GM12878 (cell line): Measurements from ENCODE around the gene PACS1.

Experiments
- DPF2 ChIP-seq: fragments of 450-650 bp; IDR thresholded peaks from 2 replicates; pipeline ENCODE4 v1.6.1; 2017; ENCODE audit warnings: mild to moderate bottlenecking
- EP300 ChIP-seq, 2 experiments: fragments of 150-350 bp in 1 of 2; IDR thresholded peaks; 2 replicates each; pipeline ENCODE4 v1.6.1; 2011 to 2012; ENCODE audit warnings: low read depth in 2 of 2, low read length in 2 of 2, borderline replicate concordance in 1 of 2, improper control_type of control experiment in 1 of 2, inconsistent platforms in 1 of 2; ENCODE audit not compliant: control insufficient read depth in 1 of 2
- MEF2A ChIP-seq: IDR thresholded peaks from 2 replicates; pipeline ENCODE4 v1.6.1; 2011; ENCODE audit warnings: low read depth, mild to moderate bottlenecking, low read length, moderate library complexity; ENCODE audit not compliant: insufficient read depth
- MXI1 ChIP-seq: fragments of 150-350 bp; IDR thresholded peaks from 2 replicates; pipeline ENCODE4 v1.6.1; 2011; ENCODE audit warnings: low read depth, mild to moderate bottlenecking, inconsistent platforms, low read length, improper control_type of control experiment
- NFIC ChIP-seq: IDR thresholded peaks from 2 replicates; pipeline ENCODE4 v1.6.1; 2012; ENCODE audit warnings: low read depth, mild to moderate bottlenecking, inconsistent platforms, low read length, moderate library complexity
- NR2C2 ChIP-seq: IDR thresholded peaks from 2 replicates; pipeline ENCODE4 v1.6.1; 2011; ENCODE audit warnings: borderline replicate concordance, low read depth; ENCODE audit not compliant: control insufficient read depth, insufficient read length
- POLR2A ChIP-seq: IDR thresholded peaks from 2 replicates; pipeline ENCODE4 v1.6.1; 2011; ENCODE audit warnings: low read depth, mild to moderate bottlenecking, low read length
- RAD51 ChIP-seq: fragments of 450-650 bp; IDR thresholded peaks from 2 replicates; pipeline ENCODE4 v1.6.1; 2016; ENCODE audit warnings: moderate library complexity, mild to moderate bottlenecking, inconsistent platforms
- YY1 ChIP-seq: IDR thresholded peaks from 2 replicates; pipeline ENCODE4 v1.6.1; 2011; ENCODE audit warnings: low read depth, mild to moderate bottlenecking, low read length
- ZNF274 ChIP-seq: IDR thresholded peaks from one replicate; pipeline ENCODE4 v1.8.0; 2011; ENCODE audit not compliant: insufficient read length, insufficient read depth
- TF ChIP-seq, protein P1 (sequence below): IDR thresholded peaks from 2 replicates; pipeline ENCODE4 v1.6.1; 2012; ENCODE audit warnings: improper control_type of control experiment, low read depth, low read length; ENCODE audit not compliant: insufficient replicate concordance
- TF ChIP-seq, protein P2 (sequence below), 3 experiments: IDR thresholded peaks in 2 of 3; conservative IDR thresholded peaks in 1 of 3; 2 replicates each; pipeline ENCODE4 v1.5.1; 2011; ENCODE audit warnings: low read depth in 3 of 3, low read length in 3 of 3, mild to moderate bottlenecking in 3 of 3, control low read depth in 2 of 3, moderate library complexity in 2 of 3, inconsistent platforms in 1 of 3, mixed read lengths in 1 of 3; ENCODE audit not compliant: control insufficient read depth in 2 of 3, insufficient read depth in 1 of 3; ENCODE audit errors: extremely low read depth in 1 of 3

DNA sequence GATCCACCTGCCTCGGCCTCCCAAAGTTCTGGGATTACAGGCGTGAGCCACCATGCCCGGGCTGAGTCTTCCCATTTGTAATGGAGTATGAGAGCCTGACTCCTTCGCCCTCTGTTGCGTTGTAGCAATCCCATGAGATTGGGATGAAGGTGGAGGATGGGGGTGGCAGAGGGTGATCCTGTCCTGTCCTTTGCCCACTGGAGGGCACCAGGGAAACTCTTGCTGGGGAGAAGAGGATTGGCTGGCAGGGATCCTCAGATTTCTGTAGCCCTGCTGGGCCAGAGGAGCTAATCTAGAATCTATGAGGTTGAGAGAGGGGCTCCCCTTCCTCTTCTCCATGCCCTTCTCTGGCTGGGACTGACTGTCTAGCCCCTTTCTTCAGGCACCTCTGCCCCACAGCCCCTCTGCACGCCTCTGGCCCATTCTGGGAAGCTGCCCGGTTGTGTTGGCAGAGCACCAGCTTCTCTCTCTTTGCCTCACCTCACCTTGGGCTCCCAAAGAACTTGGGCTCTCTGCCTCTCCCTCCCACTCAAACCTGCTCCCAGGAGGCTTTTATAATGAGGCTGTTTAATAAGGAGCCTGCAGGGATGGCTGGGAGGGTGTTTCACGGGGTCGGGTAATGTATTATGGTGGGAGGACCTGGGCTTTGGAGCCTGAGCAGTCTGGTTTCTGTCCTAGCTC lies 34.3 kb upstream of the PACS1 start:
- TF ChIP-seq RAD51 (no peak), EP300 (IDR thresholded peaks at IDR 0.05; ENCODE audit: borderline replicate concordance in 1 of 2, control insufficient read depth in 1 of 2, low read depth in 2 of 2, low read length in 2 of 2) (no peak), ZNF274 (no peak), YY1 (no peak), POLR2A (no peak), MXI1 (no peak), NR2C2 (no peak), NFIC (no peak), DPF2 (no peak), MEF2A (no peak)
- TF ChIP-seq, protein P1, sequence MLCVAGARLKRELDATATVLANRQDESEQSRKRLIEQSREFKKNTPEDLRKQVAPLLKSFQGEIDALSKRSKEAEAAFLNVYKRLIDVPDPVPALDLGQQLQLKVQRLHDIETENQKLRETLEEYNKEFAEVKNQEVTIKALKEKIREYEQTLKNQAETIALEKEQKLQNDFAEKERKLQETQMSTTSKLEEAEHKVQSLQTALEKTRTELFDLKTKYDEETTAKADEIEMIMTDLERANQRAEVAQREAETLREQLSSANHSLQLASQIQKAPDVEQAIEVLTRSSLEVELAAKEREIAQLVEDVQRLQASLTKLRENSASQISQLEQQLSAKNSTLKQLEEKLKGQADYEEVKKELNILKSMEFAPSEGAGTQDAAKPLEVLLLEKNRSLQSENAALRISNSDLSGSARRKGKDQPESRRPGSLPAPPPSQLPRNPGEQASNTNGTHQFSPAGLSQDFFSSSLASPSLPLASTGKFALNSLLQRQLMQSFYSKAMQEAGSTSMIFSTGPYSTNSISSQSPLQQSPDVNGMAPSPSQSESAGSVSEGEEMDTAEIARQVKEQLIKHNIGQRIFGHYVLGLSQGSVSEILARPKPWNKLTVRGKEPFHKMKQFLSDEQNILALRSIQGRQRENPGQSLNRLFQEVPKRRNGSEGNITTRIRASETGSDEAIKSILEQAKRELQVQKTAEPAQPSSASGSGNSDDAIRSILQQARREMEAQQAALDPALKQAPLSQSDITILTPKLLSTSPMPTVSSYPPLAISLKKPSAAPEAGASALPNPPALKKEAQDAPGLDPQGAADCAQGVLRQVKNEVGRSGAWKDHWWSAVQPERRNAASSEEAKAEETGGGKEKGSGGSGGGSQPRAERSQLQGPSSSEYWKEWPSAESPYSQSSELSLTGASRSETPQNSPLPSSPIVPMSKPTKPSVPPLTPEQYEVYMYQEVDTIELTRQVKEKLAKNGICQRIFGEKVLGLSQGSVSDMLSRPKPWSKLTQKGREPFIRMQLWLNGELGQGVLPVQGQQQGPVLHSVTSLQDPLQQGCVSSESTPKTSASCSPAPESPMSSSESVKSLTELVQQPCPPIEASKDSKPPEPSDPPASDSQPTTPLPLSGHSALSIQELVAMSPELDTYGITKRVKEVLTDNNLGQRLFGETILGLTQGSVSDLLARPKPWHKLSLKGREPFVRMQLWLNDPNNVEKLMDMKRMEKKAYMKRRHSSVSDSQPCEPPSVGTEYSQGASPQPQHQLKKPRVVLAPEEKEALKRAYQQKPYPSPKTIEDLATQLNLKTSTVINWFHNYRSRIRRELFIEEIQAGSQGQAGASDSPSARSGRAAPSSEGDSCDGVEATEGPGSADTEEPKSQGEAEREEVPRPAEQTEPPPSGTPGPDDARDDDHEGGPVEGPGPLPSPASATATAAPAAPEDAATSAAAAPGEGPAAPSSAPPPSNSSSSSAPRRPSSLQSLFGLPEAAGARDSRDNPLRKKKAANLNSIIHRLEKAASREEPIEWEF, result no peak
- TF ChIP-seq, protein P2, sequence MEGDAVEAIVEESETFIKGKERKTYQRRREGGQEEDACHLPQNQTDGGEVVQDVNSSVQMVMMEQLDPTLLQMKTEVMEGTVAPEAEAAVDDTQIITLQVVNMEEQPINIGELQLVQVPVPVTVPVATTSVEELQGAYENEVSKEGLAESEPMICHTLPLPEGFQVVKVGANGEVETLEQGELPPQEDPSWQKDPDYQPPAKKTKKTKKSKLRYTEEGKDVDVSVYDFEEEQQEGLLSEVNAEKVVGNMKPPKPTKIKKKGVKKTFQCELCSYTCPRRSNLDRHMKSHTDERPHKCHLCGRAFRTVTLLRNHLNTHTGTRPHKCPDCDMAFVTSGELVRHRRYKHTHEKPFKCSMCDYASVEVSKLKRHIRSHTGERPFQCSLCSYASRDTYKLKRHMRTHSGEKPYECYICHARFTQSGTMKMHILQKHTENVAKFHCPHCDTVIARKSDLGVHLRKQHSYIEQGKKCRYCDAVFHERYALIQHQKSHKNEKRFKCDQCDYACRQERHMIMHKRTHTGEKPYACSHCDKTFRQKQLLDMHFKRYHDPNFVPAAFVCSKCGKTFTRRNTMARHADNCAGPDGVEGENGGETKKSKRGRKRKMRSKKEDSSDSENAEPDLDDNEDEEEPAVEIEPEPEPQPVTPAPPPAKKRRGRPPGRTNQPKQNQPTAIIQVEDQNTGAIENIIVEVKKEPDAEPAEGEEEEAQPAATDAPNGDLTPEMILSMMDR (IDR thresholded peaks at IDR 0.05 in 2 of 3, conservative IDR thresholded peaks at IDR 0.05 in 1 of 3; ENCODE audit: control insufficient read depth in 2 of 3, extremely low read depth in 1 of 3, insufficient read depth in 1 of 3, low read depth in 3 of 3, low read length in 3 of 3), result no peak
